Measurements from ENCODE around the gene PAX5. TPM values are rescaled to one million over a fixed set of nuclear protein-coding genes. Genes with fewer than 3 reads are reported as not detected.

PAX5 gene
- total RNA-seq, 2 donors from 2014 or later = 0.52 TPM; not detected in 1

DNA sequence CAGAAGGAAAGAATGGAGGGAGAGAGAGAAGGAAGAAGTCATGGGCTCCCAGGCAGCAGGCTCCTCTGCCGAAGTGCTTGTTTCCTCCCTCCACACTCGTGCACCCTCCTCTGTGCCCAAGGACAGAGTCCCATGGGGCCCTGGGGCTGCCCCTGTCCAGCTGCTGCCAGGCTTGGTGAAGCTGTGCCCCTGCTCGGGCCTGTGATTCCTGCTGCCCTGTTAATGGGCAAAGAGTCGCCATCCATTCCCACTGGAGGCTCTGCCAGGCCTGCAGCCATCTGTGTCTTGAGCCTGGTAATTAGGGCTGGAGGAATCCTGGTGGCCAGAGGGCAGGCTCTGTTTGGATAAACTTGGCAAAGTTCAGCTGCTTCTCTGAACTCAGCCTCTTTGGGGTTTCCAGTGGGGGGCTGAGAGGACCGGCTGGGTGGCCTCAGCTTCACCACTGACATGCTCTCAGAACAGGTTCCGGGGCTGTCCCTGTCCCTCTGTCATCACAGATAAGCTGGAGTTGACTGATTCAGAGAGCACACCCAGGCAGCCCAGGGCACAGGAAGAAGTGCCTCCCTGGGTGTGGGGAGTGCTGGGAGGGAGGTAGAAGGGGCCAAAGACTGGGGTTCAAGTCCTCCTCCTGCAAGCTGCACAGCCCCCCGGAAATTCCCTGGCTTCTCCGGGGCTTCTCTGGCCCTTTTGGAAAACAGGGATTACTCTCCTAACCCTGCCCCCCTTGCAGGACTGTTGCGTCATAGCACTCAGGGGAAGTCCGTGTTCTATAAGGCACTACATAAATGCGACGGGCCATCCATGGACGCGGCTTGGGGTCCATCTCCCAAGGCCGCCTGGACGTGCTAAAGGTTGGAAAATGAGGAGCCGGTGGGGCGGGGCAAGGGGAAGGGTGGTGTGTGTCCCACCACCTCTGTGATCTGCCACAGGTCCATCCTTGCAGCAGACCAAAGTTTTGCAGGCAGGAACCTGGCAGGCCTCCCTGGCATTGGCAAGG, 154.8 kb downstream of the PAX5 start:
- no peak for TF ChIP-seq POLR2A (IDR thresholded peaks at IDR 0.05)
- TF ChIP-seq, protein P1, sequence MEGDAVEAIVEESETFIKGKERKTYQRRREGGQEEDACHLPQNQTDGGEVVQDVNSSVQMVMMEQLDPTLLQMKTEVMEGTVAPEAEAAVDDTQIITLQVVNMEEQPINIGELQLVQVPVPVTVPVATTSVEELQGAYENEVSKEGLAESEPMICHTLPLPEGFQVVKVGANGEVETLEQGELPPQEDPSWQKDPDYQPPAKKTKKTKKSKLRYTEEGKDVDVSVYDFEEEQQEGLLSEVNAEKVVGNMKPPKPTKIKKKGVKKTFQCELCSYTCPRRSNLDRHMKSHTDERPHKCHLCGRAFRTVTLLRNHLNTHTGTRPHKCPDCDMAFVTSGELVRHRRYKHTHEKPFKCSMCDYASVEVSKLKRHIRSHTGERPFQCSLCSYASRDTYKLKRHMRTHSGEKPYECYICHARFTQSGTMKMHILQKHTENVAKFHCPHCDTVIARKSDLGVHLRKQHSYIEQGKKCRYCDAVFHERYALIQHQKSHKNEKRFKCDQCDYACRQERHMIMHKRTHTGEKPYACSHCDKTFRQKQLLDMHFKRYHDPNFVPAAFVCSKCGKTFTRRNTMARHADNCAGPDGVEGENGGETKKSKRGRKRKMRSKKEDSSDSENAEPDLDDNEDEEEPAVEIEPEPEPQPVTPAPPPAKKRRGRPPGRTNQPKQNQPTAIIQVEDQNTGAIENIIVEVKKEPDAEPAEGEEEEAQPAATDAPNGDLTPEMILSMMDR (IDR thresholded peaks at IDR 0.05) = no peak
- intact Hi-C loops (cut with DNase I) = loop anchor here (10.0 kb wide), 1 partner anchor 116 kb away; no protein-coding TSS in a partner anchor
- no peaks in the 10 kb centered on the region for H3K4me1 ChIP-seq
- H3K27me3 ChIP-seq = no peaks in the 10 kb centered on the region
- no peak overlapping the region for H3K4me3 ChIP-seq
- DNase-seq (no peak), ATAC-seq (no peak)
- WGBS, 2 donors = 75 to 79% methylated on average over 14 to 18 of the region's 18 CpGs
- no peaks in the 10 kb centered on the region for H3K36me3 ChIP-seq (replicated peaks in 1 of 2; ENCODE audit: insufficient read depth in 1 of 2, low read depth in 2 of 2)
- no peak overlapping the region for H3K27ac ChIP-seq
- H3K9me3 ChIP-seq = no peaks in the 10 kb centered on the region

DNA sequence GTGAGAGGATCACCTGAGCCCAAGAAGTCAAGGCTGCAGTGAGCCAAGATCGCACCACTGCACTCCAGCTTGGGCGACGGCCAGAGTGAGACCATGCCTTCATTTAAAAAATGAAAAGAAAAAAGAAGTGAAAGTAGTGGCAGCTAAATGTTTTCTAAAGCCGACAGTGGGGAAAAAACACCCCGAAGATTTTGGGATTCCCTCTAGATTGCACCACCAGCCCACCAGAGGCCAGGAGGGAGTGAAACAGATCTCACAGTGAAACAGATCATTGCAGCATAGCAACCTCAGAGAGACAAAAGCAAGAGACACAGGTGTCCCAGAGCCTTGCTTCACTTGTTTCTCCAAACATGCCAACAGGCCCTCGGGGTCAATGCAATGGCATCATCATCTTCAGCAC, 156.8 kb downstream of the PAX5 start:
- H3K36me3 ChIP-seq (replicated peaks in 1 of 2; ENCODE audit: insufficient read depth in 1 of 2, low read depth in 2 of 2) = no peaks in the 10 kb centered on the region
- DNase-seq (no peak), ATAC-seq (no peak)
- H3K27me3 ChIP-seq = no peaks in the 10 kb centered on the region
- no peak overlapping the region for H3K4me3 ChIP-seq
- TF ChIP-seq, protein P1 (IDR thresholded peaks at IDR 0.05) = no peak
- TF ChIP-seq POLR2A (IDR thresholded peaks at IDR 0.05) = no peak
- H3K9me3 ChIP-seq = no peaks in the 10 kb centered on the region
- no peaks in the 10 kb centered on the region for H3K4me1 ChIP-seq
- WGBS, 2 donors = 62 to 80% methylated on average over 6 of the region's 6 CpGs
- intact Hi-C loops (cut with DNase I) = loop anchor here (10.0 kb wide), 1 partner anchor 118 kb away; no protein-coding TSS in a partner anchor
- no peak overlapping the region for H3K27ac ChIP-seq

DNA sequence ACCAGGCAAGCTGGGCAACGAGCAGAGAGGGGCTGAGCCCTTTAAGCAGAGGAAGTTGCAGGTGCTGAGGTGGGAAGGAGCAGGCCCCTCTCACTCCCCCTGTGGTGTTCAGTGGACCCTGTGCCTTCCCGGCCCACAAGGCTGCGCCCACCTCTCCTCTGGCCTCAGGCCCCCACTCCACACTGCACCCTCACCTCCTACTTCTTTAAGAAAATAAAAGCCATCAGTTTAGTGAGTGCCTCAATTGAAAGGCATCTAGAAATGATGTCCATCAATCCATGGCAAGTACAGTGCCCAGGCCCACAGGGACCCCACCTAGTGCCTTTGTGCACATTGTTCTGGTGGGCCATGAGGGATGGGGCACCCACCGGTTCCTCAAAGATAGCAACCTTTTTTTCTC, 158.0 kb downstream of the PAX5 start:
- no peaks in the 10 kb centered on the region for H3K9me3 ChIP-seq
- intact Hi-C loops (cut with DNase I) = loop anchor here (10.0 kb wide), 1 partner anchor 119 kb away; no protein-coding TSS in a partner anchor
- H3K36me3 ChIP-seq (replicated peaks in 1 of 2; ENCODE audit: insufficient read depth in 1 of 2, low read depth in 2 of 2) = no peaks in the 10 kb centered on the region
- no peak overlapping the region for H3K4me3 ChIP-seq
- no peak overlapping the region for H3K27ac ChIP-seq
- 77 to 89% methylated on average over 4 of the region's 4 CpGs for WGBS, 2 donors
- TF ChIP-seq, protein P1 (IDR thresholded peaks at IDR 0.05) = no peak
- no peak for TF ChIP-seq POLR2A (IDR thresholded peaks at IDR 0.05)
- DNase-seq (no peak), ATAC-seq (no peak)
- no peaks in the 10 kb centered on the region for H3K27me3 ChIP-seq
- no peaks in the 10 kb centered on the region for H3K4me1 ChIP-seq

DNA sequence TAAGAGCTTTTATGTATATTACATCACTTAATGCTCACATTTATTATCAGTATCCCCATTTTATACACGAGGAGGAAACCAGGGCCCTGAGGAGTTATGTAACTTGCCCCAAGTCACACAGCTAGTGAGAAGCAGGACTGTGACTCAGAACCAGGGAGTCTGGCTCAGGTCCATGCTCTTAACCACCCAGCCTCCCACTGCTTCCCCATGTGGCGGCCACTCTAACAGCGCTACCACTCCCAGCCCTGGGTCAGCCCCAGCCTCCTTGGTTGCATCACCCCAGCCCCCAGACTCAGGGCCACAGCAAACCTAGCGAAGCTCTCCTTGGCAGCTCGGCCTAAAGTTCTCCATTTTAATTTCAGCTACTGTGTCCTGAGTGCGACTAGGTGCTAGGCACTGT, 159.1 kb downstream of the PAX5 start:
- DNase-seq = no peak
- WGBS, 2 donors = 77 to 91% methylated on average over 6 of the region's 6 CpGs
- intact Hi-C loops (cut with DNase I) = loop anchor here (10.0 kb wide), 1 partner anchor 120 kb away; no protein-coding TSS in a partner anchor
- H3K27me3 ChIP-seq = no peaks in the 10 kb centered on the region
- H3K4me1 ChIP-seq = no peaks in the 10 kb centered on the region
- H3K36me3 ChIP-seq (replicated peaks in 1 of 2; ENCODE audit: insufficient read depth in 1 of 2, low read depth in 2 of 2) = no peaks in the 10 kb centered on the region
- no peak for ATAC-seq
- TF ChIP-seq, protein P1 (IDR thresholded peaks at IDR 0.05) = no peak
- no peak overlapping the region for H3K27ac ChIP-seq
- no peak overlapping the region for H3K4me3 ChIP-seq
- no peaks in the 10 kb centered on the region for H3K9me3 ChIP-seq
